ENCODE measurements around the gene TATDN2. TPM values are rescaled to one million over a fixed set of nuclear protein-coding genes. Genes with fewer than 3 reads are reported as not detected.

Gene TATDN2
- total and polyA plus RNA-seq, 2 donors from 2014 or later = 15.5 to 31.8 TPM

GRCh38 chr3:10238345-10239183, 9.7 kb upstream of the TATDN2 start:
- Histone ChIP-seq H3K4me3 (ENCODE audit: low read length in 3 of 3) (no peak overlapping the region), H3K36me3 (ENCODE audit: control insufficient read depth in 2 of 3, insufficient read depth in 3 of 3, low read length in 3 of 3) (no peaks in the 10 kb centered on the region), H3K27ac (ENCODE audit: low read depth in 2 of 2, low read length in 2 of 2) (no peak overlapping the region), H3K27me3 (ENCODE audit: control insufficient read depth, insufficient read depth, low read length) (no peaks in the 10 kb centered on the region), H3K4me1 (ENCODE audit: control insufficient read depth in 2 of 3, insufficient read depth in 2 of 3, low read depth in 1 of 3, low read length in 3 of 3) (no peaks in the 10 kb centered on the region), H3K9ac (ENCODE audit: low read length in 3 of 3) (no peak overlapping the region), H3K9me3 (ENCODE audit: control insufficient read depth in 2 of 3, insufficient read depth in 1 of 3, low read length in 3 of 3) (no peaks in the 10 kb centered on the region)
- no peak for TF ChIP-seq CTCF (IDR thresholded peaks at IDR 0.05; ENCODE audit: borderline replicate concordance, extremely low read depth, insufficient read depth)
- no peak for FAIRE-seq
- no peak for DNase-seq
- intact Hi-C loops (cut with DNase I) = no loop called here

- FAIRE-seq (no peak), DNase-seq (no peak)
- Histone ChIP-seq H3K9ac (ENCODE audit: low read length in 3 of 3) (no peak overlapping the region), H3K27ac (ENCODE audit: low read depth in 2 of 2, low read length in 2 of 2) (no peak overlapping the region), H3K27me3 (ENCODE audit: control insufficient read depth, insufficient read depth, low read length) (no peaks in the 10 kb centered on the region), H3K36me3 (ENCODE audit: control insufficient read depth in 2 of 3, insufficient read depth in 3 of 3, low read length in 3 of 3) (no peaks in the 10 kb centered on the region), H3K4me3 (ENCODE audit: low read length in 3 of 3) (no peak overlapping the region), H3K4me1 (ENCODE audit: control insufficient read depth in 2 of 3, insufficient read depth in 2 of 3, low read depth in 1 of 3, low read length in 3 of 3) (no peaks in the 10 kb centered on the region), H3K9me3 (ENCODE audit: control insufficient read depth in 2 of 3, insufficient read depth in 1 of 3, low read length in 3 of 3) (peaks cover 0 to 8% (median 0%) of the 10 kb centered on the region in 3 donors)
- intact Hi-C loops (cut with DNase I) = no loop called here
- TF ChIP-seq CTCF (IDR thresholded peaks at IDR 0.05; ENCODE audit: borderline replicate concordance, extremely low read depth, insufficient read depth) = no peak
Measured at GRCh38 chr3:10240799-10241198, 7.5 kb upstream of the TATDN2 start.

DNA sequence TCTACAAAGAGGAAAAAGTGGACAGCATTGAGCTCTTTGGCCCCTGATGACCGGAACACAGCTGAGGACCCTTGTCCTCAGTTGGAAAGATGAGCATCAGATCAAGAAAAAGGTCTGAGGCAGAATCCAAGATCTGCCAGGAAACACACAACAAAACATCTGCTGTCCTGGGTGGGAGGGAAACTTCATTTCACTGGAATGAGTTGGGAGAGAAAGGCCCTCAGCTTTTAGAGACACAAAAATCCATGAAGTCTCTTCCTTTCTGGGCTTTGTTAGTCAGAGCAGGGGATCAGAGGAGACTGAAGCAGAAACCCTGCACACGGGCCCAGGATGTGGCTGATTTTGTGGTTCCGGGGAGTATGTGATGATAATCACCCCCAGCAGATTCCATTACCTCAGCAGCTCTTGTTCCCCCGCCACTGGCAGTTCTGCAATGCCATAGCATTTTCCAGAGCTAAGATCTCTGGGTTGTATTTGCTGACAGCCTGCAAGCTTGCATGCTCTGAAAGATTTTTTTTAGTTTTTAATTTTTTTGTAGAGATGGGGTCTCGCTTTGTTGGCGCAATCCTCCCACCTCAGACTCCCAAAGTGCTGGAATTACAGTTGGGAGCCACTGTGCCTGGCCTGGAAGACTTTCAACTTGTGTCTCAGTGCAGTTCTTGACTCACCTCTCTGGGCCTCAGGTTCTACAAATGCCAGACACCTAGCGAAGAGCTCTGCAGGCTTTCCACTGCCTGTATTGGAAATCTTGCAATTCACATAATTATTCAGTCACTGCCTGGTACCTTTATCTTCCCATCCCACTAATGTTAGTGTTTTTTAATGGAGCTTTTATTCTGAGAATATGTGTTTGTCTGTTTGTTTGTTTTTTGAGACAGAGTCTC, 5.8 kb upstream of the TATDN2 start:
- DNase-seq (peak in 1 of 5 donors; percentile 12), FAIRE-seq (no peak)

More for the DNA sequence above, 5.8 kb upstream of the TATDN2 start:
- intact Hi-C loops (cut with DNase I) = no loop called here
- TF ChIP-seq CTCF (IDR thresholded peaks at IDR 0.05; ENCODE audit: borderline replicate concordance, extremely low read depth, insufficient read depth) = no peak
- Histone ChIP-seq H3K36me3 (ENCODE audit: control insufficient read depth in 2 of 3, insufficient read depth in 3 of 3, low read length in 3 of 3) (no peaks in the 10 kb centered on the region), H3K4me3 (ENCODE audit: low read length in 3 of 3) (no peak overlapping the region), H3K9me3 (ENCODE audit: control insufficient read depth in 2 of 3, insufficient read depth in 1 of 3, low read length in 3 of 3) (peaks cover 0 to 11% (median 0%) of the 10 kb centered on the region in 3 donors), H3K27ac (ENCODE audit: low read depth in 2 of 2, low read length in 2 of 2) (no peak overlapping the region), H3K27me3 (ENCODE audit: control insufficient read depth, insufficient read depth, low read length) (no peaks in the 10 kb centered on the region), H3K4me1 (ENCODE audit: control insufficient read depth in 2 of 3, insufficient read depth in 2 of 3, low read depth in 1 of 3, low read length in 3 of 3) (no peaks in the 10 kb centered on the region), H3K9ac (ENCODE audit: low read length in 3 of 3) (no peak overlapping the region)

All from kidney (tissue), 14 donors.